Stimulated activated CD8-positive, alpha-beta memory T cell treated with anti-CD3 and anti-CD28 coated beads, Interleukin-2, amount 100 ng/mL, for 48 hours (primary cell): ENCODE results near the gene EDEM1.
A peak's percentile ranks its signal among the peaks of the same experiment; 100 is the strongest.
"Not testable (repeated sequence)": the region's sequence is repeated elsewhere in the genome, so short reads cannot be mapped to it uniquely, and the experiment has no call there.

ENCODE experiments used
- DNase-seq, 2 donors: peaks; one replicate each; pipeline ENCODE4 v3.0.0-alpha.2; 2020; ENCODE audit warnings: low read depth in 2 of 2

The EDEM1 gene

GRCh38 chr3:5172018-5172417, 15.5 kb upstream of the EDEM1 start:
- DNase-seq: no peak

- DNase-seq: not testable (repeated sequence)
Observed at GRCh38 chr3:5179036-5179435, 8.5 kb upstream of the EDEM1 start.

DNA sequence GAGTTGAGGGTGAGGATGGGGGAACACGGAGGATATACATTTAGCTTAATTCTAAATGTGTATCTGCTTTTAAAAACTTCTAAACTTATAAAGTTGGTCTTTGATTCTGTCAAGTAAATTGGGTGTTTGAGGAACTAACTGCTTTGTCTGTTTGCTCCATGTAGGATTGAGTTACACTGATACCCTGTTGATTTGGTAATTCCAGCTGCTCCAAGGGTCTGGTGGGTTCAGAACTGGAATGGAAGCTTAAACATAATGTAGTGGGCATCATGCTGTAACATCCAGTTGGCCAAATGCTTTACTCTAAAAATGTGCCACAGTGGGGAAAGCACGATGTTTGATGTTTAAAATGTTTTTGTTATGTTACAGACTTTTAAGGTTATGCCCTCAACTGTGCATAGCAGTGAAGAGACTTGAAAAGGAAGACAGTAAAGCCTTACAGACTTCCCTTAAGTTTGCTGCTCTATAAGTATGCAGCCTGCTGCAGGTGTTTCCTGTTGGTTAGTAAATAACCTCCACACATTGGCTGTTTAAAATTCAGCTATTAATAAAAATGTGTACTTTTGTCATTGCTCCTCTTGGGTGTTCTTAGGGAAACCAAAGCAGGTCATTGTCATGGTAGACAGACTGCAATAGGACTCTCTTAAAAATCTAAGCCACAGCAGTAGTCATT, 5.9 kb upstream of the EDEM1 start:
- no peak for DNase-seq

- DNase-seq: not testable (repeated sequence)
Observed at GRCh38 chr3:5183714-5184113, 3.8 kb upstream of the EDEM1 start.

DNA sequence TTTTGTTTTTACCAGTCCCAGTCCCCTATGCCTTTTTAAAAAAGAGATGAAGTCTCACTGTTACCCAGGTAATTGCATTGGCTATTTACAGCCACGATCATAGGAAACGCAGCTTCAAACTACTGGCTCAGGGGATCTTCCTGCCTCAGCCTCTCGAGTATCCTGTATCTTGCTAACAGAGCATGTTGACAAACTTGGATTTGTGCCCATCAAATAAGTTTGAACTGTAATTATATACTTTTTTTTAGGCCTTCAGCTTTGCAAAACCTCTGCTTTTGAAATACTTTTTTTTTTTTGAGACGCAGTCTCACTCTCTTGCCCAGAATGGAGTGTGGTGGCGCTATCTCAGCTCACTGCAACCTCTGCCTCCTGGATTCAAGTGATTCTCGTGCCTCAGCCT, 3.0 kb upstream of the EDEM1 start:
- no peak for DNase-seq

DNA sequence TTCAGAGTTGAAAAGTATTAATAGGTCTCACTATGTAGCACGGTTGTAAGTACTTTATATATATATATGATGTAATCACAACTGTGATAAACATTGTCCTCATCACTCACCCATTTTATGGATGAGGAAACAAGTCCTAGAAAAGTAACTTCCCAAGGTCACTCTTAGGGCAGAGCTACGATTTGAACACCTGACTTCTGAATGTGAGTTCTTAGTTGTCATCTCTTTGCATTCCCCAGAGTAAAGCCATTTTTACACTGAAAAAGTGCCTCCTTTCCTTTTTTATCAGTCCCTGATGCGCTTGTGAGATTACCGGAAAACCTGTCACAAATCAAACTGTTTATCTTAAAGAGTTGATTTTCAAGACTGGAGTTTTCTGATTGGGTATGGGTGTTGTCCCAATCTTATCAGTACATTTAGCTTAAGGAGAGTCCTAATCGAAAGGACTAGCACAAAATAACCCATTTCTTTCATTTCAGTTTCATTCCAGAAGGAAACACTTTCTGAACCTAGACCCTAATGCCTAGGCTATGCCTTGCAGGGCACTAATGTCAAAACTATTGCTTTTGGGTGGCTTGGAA, 2.3 kb upstream of the EDEM1 start:
- DNase-seq: no peak

GRCh38 chr3:5186089-5186857, 1.2 kb upstream of the EDEM1 start:
- no peak for DNase-seq

DNA sequence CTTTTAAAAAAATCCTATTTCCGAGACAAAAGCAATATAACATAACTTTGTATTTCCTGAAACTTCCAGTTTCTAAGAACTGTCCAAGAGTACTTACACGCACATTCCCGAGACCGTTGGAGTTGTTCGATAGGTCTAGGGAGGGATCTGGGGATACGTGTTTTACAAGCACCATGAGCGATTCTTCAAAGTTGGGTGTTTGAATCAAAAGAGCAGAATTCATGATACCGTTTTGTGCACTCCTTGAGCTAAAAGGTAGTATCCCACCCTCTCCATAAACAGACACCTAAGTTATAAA, 700 bp upstream of the EDEM1 start:
- no peak for DNase-seq

DNA sequence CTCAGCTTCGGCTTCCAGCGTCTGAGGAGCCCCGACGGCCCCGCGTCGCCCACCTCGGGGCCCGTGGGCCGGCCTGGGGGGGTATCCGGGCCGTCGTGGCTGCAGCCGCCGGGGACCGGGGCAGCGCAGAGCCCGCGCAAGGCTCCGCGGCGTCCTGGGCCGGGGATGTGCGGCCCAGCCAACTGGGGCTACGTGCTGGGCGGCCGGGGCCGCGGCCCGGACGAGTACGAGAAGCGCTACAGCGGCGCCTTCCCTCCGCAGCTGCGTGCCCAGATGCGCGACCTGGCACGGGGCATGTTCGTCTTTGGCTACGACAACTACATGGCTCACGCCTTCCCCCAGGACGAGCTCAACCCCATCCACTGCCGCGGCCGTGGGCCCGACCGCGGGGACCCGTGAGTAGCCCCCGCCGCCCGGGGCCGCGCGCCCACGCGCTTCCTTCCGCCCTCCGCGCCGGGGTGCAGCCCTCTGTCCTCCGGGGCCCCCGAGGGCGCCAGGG, 462 bp downstream of the EDEM1 start:
- peak in 1 of 2 donors; percentile 46 for DNase-seq

- DNase-seq: no peak
Observed at GRCh38 chr3:5188419-5189221, 1.1 kb downstream of the EDEM1 start.

GRCh38 chr3:5190147-5190791, 2.8 kb downstream of the EDEM1 start:
- no peak for DNase-seq

- DNase-seq: no peak
Observed at GRCh38 chr3:5191555-5192304, 4.2 kb downstream of the EDEM1 start.

- no peak for DNase-seq
Observed at GRCh38 chr3:5192571-5193365, 5.3 kb downstream of the EDEM1 start.

GRCh38 chr3:5194341-5194740, 6.8 kb downstream of the EDEM1 start:
- no peak for DNase-seq

DNA sequence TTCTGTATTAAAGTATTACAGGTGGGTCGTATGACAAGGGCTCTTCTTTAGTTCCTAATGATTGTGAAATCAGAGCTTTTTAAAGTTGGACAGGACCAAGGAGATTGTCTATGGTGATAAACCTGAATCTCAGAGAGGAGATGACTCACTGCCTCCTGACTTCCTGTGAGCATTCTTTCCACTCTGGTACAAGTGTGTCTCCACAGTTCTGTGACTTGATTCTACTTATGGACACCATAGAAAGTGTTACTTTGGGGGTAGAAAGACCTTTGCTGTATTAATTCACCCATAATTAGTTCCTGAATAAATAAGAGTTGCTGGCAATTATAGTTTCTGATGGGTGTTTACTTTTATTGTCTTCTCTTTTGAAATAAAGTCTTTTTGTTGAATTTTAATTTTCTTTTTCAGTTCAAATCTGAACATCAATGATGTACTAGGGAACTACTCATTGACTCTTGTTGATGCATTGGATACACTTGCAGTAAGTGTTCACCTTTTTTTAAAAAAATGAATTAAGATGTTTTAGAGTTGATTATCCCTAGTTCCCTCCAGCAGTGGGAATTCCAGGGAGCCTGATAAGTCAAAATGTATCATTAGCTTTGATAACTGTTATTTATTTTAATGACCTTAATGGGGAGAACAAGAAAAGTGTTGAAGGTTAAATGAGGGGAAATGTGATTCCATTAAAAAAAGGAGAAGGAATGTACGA, 7.4 kb downstream of the EDEM1 start:
- DNase-seq: no peak

DNA sequence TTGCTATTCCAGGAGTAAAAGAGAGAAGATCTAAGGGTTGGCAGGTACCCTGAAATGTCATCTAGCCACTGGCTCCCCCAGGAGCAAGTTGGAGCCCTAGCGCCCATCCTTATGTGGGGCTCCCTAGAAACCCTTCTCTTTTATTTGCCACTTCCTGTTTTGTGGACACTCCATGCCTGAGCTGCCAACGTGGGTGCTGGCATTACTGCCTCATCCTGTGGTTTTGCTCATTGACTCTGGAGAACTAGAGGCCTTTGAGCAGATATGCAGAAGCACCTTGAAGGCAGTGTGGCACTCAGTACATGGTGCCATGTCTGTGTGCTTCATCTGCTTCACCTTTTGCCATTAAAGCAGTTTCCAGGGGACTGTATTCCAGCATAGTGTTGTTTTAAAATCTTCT, 8.1 kb downstream of the EDEM1 start:
- DNase-seq: no peak

DNA sequence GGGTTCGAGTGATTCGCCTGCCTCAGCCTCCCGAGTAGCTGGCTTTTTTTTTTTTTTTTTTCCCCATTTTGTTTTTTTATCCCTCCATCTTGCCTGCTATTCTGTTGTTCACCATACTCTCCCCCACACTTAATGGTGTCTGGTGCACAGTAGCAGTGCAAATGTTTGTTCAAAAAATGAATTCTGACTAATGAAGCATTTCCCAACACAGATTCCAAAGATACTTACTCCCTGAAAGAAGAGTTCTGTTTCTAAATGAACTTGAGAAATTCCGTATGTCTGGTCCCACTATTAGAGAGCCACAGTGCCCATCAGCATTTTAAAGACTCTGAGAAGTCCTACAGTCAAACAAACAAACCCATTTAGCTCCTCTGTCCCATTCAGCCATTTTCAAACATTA, 9.5 kb downstream of the EDEM1 start:
- DNase-seq: no peak

- DNase-seq: no peak
Observed at GRCh38 chr3:5197470-5198312, 10.2 kb downstream of the EDEM1 start.

- DNase-seq: no peak
Observed at GRCh38 chr3:5198313-5198677, 10.8 kb downstream of the EDEM1 start.
